ENCODE measurements around the gene RBM19.

The RBM19 gene

DNA sequence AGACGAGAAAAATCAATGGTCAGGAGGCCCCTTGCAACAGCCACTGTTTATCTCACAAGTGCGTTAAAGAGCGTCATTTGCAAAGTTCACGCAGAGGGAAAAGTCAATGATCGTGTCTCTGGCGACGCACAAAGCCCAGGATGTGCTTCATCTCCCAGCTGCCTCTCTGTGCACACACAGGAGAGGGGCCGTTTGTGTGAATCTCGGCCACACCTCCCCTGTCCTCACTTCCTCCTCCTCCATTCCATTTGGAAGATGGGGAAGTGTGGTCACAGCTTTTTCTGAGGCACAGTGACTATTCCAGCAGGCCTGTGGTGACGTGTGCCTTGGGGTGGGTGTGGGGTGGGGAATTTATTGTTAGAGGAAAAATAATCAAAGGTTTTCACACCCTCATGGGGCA lies 90.4 kb downstream of the RBM19 start:
- no peak for DNase-seq

DNA sequence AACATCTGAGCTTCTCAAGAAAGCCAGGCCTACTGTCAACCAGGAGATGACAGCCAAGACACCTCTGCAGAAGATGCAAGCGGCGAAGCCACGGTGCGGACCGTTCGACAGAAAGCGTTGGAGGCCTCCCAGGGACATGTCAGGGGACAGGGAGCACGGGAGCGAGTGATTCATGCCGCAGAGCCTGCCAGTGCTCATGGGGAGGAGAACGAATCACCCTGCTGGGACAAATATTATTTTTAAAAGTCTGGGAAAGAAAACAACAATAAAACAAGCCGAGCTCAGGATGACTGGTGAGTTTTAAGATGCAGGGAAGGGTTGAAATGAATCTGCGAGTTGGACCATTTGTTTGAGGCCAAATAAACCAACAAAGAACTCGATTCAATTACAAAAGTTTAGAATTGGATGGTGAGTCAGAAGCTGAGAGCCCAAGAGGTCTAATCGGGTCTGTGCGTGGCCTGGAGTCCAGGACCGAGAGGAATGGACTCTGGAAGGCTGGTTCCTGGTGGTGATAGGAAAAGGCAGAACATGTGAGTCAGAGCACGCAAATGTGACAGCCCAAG lies 91.0 kb downstream of the RBM19 start:
- no peak for DNase-seq

DNA sequence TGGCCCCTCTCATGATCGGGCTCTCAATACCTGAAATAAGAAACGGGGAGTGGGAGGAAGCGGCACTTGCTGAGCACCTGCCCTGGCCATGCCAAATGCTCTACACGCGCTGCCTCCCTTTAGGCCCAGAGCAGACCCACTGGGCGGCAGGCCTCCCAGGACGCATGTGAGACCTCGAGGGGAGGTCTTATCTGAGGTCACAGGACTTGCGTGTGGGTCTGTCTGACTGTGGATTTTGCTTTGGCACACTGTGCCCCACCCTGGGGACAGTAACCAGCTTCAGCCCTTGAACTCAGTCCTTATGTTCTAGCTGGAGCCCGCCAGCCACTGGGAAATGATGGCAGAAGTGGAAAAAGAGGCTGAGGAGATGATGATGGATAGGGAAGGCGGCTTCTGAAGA lies 91.8 kb downstream of the RBM19 start:
- no peak for DNase-seq

DNA sequence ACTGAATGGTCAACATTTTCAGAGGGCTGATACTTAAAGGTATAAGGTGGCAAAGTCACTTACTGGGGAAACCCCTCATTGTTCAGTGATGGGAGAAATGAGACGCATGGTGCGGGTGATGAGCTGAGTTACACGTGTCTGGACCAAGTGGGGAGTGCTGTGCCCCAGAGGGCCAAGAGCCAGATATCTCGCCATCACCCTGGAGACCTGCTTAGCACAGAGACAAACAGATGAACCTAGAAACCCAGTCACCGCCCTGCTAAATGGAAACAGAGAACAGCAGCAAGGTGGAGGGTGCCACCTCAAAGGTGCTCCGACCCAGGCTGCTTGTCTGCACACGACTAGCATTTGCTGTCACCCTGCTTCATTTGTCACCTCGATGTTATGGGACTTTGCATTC lies 92.4 kb downstream of the RBM19 start:
- DNase-seq = no peak

DNA sequence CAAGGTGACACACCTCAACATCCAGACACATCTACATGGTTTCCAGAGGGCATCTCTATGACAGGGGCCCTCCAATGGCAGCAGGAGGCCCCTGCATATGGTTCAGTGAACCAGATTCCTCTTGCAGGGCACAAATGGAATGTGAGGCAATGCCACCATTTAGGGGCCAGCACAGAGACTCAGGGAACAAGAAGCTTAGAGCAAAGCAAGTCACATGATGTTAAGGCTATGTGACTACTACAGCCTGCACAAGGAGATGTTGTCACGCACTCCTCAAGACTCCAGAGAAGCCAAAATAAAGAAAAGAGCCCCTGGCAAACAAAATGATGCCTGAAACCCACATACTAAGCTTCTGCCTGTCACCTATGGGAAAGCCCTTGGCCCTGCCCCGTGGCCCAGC lies 95.2 kb downstream of the RBM19 start:
- DNase-seq = no peak

DNA sequence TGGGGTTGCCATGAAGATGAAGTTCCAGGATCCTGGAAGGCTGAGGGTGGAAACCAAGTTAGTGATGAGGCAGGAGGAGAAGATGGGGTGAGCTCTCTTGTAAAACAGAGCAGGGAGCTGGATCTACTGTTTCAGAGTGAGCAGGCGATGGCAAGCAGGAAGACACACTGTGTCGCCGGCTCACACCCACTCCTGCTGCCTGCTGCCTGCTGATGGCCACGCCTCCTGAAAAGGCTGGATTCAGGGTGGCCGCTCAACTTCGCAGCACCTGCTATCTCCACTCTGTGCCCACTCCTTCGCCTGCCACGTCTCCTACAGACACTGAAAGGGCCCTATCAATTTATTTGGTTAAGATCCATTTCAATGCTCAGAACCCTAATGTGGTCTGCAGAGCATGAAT lies 96.1 kb downstream of the RBM19 start:
- DNase-seq = no peak

DNA sequence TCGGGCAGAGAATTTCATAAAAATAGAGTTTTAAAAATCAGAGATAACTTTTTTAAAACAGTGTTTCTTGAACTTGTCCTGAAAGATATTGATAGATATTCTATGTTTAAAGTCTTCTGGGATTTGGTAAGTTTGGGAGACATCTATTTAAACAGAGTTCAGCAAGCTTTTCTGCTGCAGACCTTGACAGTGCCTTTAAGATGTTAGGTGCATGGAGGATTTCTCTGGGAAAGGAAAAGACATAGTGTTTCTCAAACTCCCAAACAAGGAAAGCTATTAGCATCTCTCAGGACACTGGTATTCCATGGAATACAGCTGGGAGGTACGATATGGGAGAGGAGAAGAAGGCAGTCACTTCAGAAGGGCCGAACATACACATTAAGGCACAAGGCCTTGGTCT lies 97.8 kb downstream of the RBM19 start:
- DNase-seq = no peak

DNA sequence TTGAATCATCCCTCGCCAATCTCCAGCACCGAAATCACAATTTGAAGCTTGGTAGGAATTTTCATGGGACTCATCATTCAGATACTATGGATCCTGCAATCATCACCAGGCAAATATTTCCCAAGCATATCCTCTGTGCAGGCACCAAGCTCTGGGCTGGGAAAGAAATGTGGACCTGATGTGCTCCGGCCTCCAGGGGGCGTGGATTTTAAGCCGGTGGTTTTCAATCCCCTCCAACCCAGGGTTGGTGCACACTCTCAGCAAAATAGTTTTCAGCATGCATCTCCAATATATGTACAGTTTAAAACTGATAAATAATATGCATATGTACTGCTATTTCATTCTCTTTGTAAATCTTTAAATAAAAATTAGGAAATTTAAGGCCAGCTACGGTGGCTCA lies 98.9 kb downstream of the RBM19 start:
- DNase-seq = no peak

DNA sequence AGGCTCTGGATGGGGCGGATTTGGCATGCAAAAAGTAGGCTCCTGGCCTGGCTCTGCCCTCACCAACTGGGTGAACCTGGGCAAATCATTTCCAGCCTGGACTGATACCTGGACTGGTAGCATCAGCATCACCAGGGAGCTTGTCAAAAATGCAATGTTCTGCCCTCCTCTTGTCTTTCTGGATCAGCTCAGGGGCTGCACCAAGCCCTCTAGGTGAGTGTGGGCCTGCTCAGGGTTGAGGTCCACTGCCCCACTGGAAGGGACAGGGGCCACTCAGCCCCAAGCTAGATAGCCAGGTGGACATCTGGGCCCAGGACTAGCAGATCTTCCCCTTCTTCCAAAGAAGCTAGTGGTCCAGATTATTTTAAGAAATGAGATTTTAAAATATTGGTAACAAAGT lies 99.6 kb downstream of the RBM19 start:
- DNase-seq = no peak

DNA sequence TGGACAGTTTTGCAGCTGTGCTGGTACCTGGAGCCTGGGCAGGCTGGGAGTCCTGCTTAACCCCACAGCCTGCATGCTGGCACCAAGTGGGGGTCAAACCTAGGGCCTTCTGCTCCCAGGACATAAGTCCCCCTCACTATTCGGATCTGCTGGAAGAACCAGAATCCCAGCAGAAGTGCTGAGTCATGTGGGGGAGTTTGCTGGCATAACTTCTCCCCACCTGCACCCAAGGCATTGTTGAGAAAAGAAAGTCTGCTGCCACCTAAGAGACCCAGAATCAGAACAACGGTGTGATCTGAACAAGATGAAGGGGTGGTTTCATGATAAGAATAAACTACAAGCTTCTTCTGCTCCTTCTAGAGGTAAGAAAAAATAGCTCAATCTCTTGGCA lies 102.7 kb downstream of the RBM19 start:
- no peak for DNase-seq

DNA sequence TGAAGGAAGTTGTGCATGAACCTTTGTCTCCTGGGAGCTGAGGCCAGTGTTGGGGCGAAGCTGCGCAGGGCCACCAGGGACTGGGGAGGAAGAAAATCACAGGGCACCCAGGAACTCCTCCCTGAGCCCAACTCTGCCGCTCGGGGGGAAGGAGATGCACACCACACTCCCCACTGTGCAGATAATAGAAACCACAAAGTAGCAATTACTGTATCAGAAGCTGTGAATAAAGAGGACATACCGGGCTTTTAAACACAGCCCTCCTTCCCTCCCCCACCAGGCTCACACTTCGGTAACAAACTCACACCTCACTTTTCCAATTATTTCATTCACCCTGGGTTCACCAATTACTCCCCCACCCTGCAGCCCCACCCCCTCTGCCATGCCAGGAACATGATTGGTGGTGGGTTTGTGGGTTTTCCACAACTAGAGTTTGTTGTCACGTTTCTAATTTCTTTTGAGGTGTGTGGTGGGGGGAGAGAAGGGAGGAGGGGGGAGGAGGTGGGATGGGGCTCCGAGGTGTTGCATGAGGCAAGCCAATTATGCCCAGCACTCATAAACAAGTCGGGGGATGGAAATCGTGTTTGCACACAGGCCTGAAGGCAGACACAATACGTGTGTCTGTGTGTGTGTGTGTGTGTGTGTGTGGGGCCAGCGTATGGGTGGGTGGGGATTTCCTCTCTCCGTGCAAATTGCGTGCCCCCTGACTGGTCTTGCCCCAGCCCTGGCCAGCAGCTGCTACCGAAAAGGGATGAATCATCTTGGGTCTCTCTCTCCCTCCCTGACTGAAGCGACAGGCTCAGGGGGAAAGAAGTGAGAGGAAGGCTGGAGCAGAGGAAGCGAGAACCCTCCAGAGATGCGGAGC lies 103.3 kb downstream of the RBM19 start:
- no peak for DNase-seq

DNA sequence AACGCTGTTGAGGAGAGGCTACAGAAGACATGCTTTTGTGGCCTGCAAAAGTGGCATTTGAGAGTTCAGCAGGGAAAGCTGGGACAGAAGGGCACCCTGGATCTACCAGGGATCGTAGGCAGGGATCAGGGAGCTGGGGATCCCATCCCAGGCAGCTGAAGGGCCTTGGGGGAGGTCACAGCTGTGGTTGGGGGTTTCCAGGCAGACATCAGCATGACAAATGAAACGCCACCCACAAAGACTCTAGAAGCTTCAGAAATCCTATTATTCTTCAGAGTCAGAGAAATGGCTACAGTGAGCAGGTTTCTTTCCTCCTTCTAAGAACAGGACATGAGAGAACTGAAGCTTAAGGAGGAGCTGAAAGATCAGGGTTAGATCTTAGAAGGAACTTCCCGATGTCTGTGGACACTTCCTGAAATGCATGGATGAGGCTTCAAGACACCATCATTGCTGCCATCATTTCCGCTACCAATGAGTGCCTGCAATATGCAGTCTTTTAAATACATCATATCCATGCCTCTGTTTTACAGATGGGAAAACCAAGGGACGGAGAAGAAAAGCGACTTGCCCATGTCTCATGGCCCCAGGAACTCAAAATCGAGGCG lies 104.3 kb downstream of the RBM19 start:
- no peak for DNase-seq

DNA sequence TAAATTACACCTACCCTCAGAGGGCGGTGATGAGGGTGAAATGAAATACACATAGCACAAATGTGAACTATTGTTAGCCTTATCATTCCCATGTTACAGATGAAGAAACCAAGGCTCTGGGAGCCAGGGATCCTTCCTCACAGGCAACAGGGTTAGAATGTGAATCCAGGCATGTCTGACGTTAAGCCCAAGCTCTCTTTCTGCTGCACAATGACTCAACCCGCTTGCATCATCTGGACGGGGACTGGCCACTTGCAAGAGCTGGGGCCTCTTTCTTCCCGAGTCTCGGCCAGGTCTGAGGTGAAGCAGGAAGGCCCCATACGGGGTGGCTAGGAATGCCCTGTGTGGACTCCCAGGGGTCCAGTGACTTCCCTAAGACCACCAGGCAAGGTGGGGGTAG lies 105.2 kb downstream of the RBM19 start:
- DNase-seq = no peak

DNA sequence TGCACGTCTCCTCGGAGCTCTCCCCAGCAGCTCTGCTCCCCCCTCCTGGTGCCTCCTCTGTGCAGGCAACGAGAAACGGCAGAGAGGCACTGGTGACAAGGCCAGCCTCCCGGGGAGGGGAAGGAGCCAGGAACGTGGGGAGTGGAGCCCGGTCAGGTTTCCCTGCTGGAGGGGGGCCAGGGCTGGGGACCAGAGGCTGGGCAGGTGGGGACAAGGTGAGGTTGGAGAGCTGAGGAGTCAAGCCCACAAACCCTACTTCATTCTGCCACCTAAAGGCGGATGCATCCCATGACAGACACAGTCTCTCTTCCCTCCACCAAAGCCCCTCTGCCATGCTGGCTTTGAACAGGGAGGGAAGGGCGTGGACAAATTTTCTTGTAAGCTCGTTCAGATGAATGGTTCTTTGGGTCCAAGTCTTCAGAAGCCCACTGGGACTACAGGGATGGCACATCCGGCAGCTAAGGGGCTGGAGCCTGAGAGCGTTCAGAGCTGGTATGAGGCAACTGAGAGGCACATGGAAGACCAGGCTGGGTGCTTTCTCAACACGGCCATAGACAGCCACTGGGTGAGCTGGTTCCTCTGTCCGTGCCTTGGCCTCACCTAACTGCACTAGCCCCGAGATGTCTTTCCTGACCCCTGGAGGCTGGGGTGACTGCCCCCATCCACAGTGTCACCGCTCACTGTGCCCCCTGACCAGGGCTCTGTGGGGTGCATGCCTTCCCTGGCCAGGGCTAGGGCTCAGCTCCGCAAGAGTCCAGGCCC lies 105.9 kb downstream of the RBM19 start:
- no peak for DNase-seq

DNA sequence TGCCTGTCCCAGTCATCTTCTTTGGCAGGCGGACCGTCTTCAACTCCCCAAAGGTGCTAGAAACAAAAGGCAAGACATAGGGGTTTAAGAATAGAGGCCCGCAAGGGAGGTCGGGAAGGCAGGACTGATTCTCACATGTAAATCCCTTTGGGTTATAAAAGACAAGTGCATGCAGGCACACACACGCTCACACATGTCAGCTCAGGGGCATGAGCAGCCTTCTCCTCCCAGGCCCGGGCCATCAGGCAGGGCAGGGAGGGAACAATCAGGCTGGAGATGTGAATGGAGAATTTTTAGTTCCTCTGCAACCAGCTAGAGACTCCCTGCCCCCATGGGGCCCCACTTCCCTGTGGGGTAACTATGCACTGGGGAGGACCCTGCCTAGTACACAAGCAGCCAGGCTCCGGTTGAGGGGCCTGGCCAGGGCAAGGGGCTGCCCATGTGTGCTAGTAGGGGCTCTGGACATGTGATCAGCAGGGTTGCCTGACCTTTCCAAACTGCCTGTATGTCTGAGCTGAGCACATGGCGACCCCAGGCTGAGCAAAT lies 107.2 kb downstream of the RBM19 start:
- DNase-seq = no peak

DNA sequence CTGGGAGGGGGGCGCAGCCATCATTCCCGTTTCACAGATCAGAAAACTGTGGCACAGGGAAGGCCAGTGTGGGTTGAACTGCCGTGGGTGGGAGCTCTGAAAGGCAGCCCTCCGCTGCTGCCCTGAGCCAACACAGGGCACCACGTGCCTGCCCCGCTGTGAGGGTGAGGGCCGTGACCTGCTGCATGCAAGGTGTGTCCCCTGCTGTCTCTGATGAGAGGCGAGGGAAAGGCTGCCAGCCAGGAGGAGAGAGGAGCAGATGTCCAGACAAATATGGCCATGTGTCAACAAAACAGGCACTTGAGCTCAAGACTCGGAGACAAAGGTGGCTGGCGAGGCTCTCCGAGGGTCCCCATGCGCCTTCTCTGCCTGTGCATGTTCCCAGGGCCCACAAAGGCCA lies 108.8 kb downstream of the RBM19 start:
- DNase-seq = no peak

DNA sequence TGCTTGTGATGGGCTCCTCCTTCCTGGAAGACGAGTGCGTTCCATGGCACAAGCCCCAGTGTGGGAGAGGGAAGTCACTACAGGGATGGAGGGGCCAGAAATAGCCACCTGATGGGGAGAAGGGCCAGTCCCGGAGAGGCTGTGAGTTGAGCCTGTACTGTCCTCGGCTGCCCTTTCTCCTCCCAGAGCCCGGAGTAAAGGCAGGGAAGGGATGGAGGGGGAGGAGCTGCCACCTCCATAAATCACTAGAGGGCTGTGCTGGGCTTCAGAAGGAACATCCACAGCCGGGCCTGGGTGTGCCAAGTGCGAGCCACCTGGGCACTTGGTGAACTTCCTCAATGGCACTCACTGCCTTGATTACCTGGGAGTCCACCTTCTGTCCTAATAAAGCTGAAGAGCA lies 110.1 kb downstream of the RBM19 start:
- DNase-seq = no peak

DNA sequence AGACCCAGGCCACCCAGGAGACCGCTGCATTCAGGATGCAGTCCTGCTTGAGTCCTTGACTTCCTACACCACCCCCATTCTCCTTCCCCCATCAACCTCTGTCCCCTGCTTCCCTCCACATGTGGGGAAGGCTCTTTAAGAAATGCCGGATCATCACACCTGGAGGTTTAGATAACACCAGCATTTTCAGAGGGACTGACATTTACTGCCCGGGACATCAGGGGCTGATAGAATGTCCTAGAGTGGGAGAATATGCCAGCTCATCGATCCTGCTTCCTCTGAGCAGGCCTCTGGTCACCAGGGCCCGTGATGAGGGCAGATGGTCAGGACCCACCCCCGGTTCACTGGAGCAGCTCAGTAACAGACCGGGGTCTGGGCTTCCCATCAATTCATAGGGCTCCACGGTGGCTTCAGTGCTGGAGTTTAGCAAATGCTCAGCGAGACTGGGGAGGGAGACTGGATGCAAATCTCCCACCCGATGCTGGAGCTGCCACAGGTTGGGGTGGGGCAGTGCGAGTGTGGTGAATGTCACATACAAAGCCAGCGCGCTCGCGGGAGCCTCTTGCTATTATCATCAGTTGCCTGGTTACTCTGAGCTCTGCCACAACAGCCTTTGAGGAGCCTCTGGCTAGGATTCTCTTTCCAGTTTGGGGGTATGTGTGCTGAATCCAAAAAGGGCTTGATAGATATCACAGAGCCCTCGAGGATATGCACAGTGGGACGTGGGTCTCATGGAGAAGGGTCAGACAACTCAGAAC lies 111.6 kb downstream of the RBM19 start:
- no peak for DNase-seq

DNA sequence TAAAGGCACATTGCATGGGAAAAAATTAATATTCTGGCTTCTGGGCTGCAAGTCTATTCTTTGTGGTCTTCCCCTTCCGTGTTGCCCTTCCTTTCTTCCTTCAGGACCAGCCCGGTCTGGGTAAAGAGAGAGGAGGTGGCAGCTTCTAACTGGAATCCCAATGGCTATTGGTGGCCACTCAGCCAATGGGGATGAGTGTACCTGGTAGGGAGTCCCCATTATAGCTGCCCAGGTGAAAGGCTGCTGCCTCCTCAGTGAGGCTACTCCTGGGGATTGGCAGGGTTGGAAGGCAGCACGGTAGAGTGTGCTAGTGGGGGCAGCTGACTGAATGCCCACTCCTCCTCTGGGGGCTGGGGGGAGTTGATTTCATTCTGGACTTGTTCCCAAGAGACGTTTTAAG lies 112.6 kb downstream of the RBM19 start:
- no peak for DNase-seq

DNA sequence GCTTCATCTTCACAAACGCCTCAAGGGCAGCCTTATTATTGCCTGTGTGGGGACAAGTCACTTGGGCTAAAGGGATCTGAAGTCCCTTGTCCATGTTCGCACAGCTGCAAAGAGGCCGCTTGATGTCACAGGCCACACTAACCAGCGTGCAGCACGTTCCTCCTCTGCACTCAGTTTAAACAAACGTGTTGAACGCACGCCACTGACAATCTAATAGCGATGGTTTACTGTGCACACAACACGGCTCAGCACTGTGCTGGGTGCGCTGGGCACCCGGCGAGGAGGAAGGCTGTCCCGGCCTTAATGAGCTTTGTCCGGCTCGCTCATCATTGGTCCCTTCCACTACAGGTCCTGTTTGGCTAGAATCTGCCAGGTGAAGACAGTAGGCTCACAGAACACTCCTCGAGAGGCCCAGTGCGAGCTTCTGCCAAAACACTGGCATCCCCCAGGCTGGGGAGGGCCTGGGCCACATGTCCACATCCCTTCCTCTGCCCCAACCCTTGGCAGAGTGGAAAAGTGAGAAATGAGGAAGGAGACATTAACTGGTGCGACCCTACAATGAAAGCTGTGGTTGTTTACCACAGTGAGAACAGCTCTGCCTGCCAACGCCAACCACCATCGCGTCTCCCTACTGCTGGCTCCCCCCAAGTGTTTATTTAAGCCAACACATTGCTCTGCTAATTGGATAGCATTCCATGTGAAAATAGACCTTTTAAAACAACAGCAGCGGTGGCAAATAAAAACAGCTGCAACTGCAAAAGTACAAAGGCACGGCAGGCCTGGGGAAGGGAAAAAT lies 113.2 kb downstream of the RBM19 start:
- no peak for DNase-seq

DNA sequence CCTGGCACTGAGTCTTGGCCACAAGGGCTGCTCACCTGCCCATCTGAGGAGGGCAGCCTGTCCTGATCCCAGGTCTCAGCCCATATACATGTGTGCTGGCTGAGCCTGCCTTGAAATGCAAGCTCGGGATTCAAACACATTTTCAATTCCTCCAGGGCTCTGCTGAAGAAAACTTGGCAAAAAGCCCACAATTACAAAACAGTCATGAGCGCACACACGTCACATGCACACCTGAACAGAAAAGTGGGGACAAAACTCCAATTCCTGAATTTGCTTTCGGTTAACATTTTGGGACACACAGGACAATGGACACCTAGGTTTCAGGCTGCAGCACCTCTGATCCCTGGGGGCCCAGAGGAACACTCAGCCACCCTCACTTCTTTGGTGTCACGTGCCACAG lies 113.9 kb downstream of the RBM19 start:
- no peak for DNase-seq
